T-cell (primary cell): ENCODE results near the gene PCIF1. TPM values are rescaled to one million over a fixed set of nuclear protein-coding genes. Genes with fewer than 3 reads are reported as not detected.
"Not testable (repeated sequence)": the region's sequence is repeated elsewhere in the genome, so short reads cannot be mapped to it uniquely, and the experiment has no call there.

ENCODE experiments used
- ATAC-seq, 4 experiments: fragments of 200-7000 bp in 3 of 4; fragments of 150-1000 bp in 1 of 4; cut with Tn5 transposase; replicated peaks in 1 of 4; 1 replicate in 3 of 4; 2 replicates in 1 of 4; pipeline ENCODE4 v1.10.0; 2021; ENCODE audit warnings: moderate library complexity in 3 of 4, mild to moderate bottlenecking in 2 of 4, moderate number of reproducible peaks in 1 of 4
- CTCF ChIA-PET, 2 donors: fragments of 300-600 bp; sonication (Branson Sonifier 250); formaldehyde crosslinking; loops; one replicate each; lab custom pipeline; 2022; ENCODE audit warnings: antibody characterized with exemption in 2 of 2; lab: Charles Lee
- POLR2A ChIA-PET, 2 donors: fragments of 300-600 bp; sonication (Branson Sonifier 250); formaldehyde crosslinking; loops; one replicate each; lab custom pipeline; 2022; ENCODE audit warnings: antibody characterized with exemption in 2 of 2; lab: Charles Lee
- DNase-seq, 35 experiments: peaks; one replicate each; pipeline versions ENCODE4 v3.0.0 to v3.0.0-alpha.2; 2013 to 2023
- H3K27ac ChIP-seq: one replicate; pipeline ENCODE4 v1.5.1; 2013; ENCODE audit warnings: low read length
- H3K27me3 ChIP-seq, 2 experiments: replicated peaks in 1 of 2; 1 replicate in 1 of 2; 2 replicates in 1 of 2; pipeline versions ENCODE4 v1.6.1 to v1.7.0; 2013; ENCODE audit warnings: low read length in 1 of 2, mixed read lengths in 1 of 2; ENCODE audit not compliant: control insufficient read depth in 2 of 2, insufficient read depth in 2 of 2; ENCODE audit errors: extremely low read depth in 1 of 2
- H3K36me3 ChIP-seq, 2 donors: 1 replicate in 1 of 2; 2 replicates in 1 of 2; pipeline versions ENCODE4 v1.6.1 to v1.7.0; 2013; ENCODE audit warnings: low read length in 1 of 2; ENCODE audit not compliant: control insufficient read depth in 2 of 2, insufficient read depth in 1 of 2; ENCODE audit errors: extremely low read depth in 1 of 2
- H3K4me1 ChIP-seq, 2 experiments: 1 replicate in 1 of 2; 2 replicates in 1 of 2; pipeline versions ENCODE4 v1.6.1 to v1.7.0; 2013; ENCODE audit warnings: low read length in 2 of 2, mixed read lengths in 1 of 2; ENCODE audit not compliant: insufficient read depth in 2 of 2, control insufficient read depth in 1 of 2; ENCODE audit errors: extremely low read depth in 1 of 2
- H3K4me3 ChIP-seq, 2 donors: 1 replicate in 1 of 2; 2 replicates in 1 of 2; pipeline versions ENCODE4 v1.5.1 to v1.7.0; 2013; ENCODE audit warnings: mild to moderate bottlenecking in 2 of 2, low read length in 1 of 2, moderate library complexity in 1 of 2; ENCODE audit not compliant: control insufficient read depth in 1 of 2; ENCODE audit errors: extremely low read depth in 1 of 2
- H3K9me3 ChIP-seq: 2 replicates; pipeline ENCODE4 v1.7.0; 2013
- H3K27ac Mint-ChIP-seq, 2 donors: one replicate each; pipeline ENCODE4 v1.8.0; 2020 to 2021; ENCODE audit warnings: mild to moderate bottlenecking in 2 of 2, mixed read lengths in 2 of 2
- H3K27me3 Mint-ChIP-seq, 2 donors: one replicate each; pipeline ENCODE4 v1.8.0; 2021 to 2022; ENCODE audit warnings: mixed read lengths in 2 of 2
- H3K36me3 Mint-ChIP-seq: one replicate; pipeline ENCODE4 v1.8.0; 2021; ENCODE audit warnings: mixed read lengths
- H3K4me1 Mint-ChIP-seq, 3 donors: one replicate each; pipeline ENCODE4 v1.8.0; 2020 to 2022; ENCODE audit warnings: mixed read lengths in 3 of 3, mild to moderate bottlenecking in 1 of 3
- H3K4me3 Mint-ChIP-seq, 3 donors: one replicate each; pipeline ENCODE4 v1.8.0; 2020 to 2022; ENCODE audit warnings: mild to moderate bottlenecking in 3 of 3, mixed read lengths in 3 of 3, moderate library complexity in 3 of 3
- H3K9me3 Mint-ChIP-seq, 3 donors: one replicate each; pipeline ENCODE4 v1.8.0; 2020 to 2022; ENCODE audit warnings: mixed read lengths in 3 of 3
- WGBS: methylation state at CpG from one replicate; pipeline ENCODE4 v1.1.5; 2013; ENCODE audit warnings: missing lambda C conversion rate; ENCODE audit not compliant: insufficient coverage; 5-methylcytosine and 5-hydroxymethylcytosine counted together
- total RNA-seq, 35 experiments: library from RNA in 6 of 35; stranded (reverse) in 6 of 35; fragments of 120-200 nt in 1 of 35; gene quantifications; one replicate each; pipeline versions ENCODE4 v1.2.1 to v1.2.4 and lab custom pipeline; 2013 to 2026

The PCIF1 gene
- total RNA-seq, 5 donors from 2014 or later (not counting 1 experiment from before 2014, with no cell fraction given), result 74.4 to 78.7 (median 74.6) TPM

DNA sequence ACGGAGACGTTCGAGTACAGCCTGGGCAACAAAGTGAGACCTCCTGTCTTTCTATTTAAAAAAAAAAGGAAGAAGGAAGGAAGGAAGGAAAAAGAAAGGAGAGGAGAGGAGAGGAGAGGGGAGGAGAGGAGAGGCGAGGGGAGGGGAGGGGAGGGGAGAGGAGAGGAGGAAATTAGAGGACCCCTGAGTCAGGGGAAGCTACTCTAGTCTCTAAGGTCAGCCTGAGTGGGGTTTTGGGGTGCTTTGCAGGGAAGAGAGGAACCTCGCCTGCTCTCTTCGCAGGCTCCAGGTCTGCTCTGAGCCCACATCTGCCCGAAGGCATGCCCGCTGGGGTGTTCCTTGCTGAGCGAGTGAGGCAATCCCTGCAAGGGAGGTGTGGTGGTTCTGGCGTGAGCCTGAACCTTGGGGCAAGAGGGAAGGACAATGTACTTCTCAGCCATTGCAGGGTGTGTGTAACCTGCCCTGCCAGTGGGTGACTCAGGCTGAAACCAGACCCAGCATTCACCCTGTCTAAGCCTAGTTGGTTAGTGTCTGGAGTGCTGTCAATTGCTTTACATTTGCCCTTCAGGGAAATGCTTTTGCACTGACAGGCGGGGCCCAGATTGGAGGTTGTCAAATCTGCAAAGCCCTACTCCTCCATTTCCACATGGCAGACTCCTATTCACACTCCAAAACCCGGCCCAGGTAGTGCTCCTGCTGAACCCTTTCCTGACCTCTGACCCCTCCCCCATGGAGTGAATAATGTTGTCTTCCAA, 58.9 kb downstream of the PCIF1 start:
- 94% methylated on average over 7 of the region's 12 CpGs for WGBS
- H3K27ac Mint-ChIP-seq, result no peak overlapping the region
- no peak for ATAC-seq

GRCh38 chr20:45994761-45995493, 60.4 kb downstream of the PCIF1 start:
- Mint-ChIP-seq H3K9me3 (no peaks in the 10 kb centered on the region), H3K4me1 (peaks cover 42 to 44% (median 42%) of the 10 kb centered on the region in 3 donors), H3K27ac (no peak overlapping the region), H3K4me3 (no peak overlapping the region), H3K27me3 (no peaks in the 10 kb centered on the region), H3K36me3 (no peaks in the 10 kb centered on the region)
- Histone ChIP-seq H3K27ac (no peak overlapping the region), H3K9me3 (no peaks in the 10 kb centered on the region), H3K27me3 (peaks cover 0 to 36% of the 10 kb centered on the region in 2 experiments), H3K4me1 (peaks cover 30 to 40% of the 10 kb centered on the region in 2 experiments), H3K36me3 (no peaks in the 10 kb centered on the region), H3K4me3 (no peak overlapping the region)
- ATAC-seq (no peak), DNase-seq (no peak)
- 91% methylated on average over 5 of the region's 9 CpGs for WGBS
- CTCF ChIA-PET, result interaction anchor here in 1 of 2 donors (0.9 kb wide), 2 partner anchors 15 to 27 kb away, joined by 3 read pairs; no protein-coding TSS in a partner anchor
- POLR2A ChIA-PET, result interaction anchor here in 1 of 2 donors (0.7 kb wide), 1 partner anchor 201 kb away, joined by 3 read pairs; no protein-coding TSS in a partner anchor

More for the DNA sequence above, 58.9 kb downstream of the PCIF1 start:
- Histone ChIP-seq H3K27ac (no peak overlapping the region), H3K4me1 (peaks cover 16 to 25% of the 10 kb centered on the region in 2 experiments), H3K4me3 (no peak overlapping the region), H3K36me3 (no peaks in the 10 kb centered on the region), H3K9me3 (no peaks in the 10 kb centered on the region), H3K27me3 (peaks cover 0 to 38% of the 10 kb centered on the region in 2 experiments)
- no peaks in the 10 kb centered on the region for H3K9me3 Mint-ChIP-seq
- H3K36me3 Mint-ChIP-seq, result no peaks in the 10 kb centered on the region
- no peak for DNase-seq
- H3K27me3 Mint-ChIP-seq, result peaks cover 0 to 2% of the 10 kb centered on the region in 2 donors
- POLR2A ChIA-PET, result no interaction called here
- H3K4me3 Mint-ChIP-seq, result no peak overlapping the region
- peaks cover 26 to 29% (median 27%) of the 10 kb centered on the region in 3 donors for H3K4me1 Mint-ChIP-seq
- CTCF ChIA-PET, result no interaction called here

DNA sequence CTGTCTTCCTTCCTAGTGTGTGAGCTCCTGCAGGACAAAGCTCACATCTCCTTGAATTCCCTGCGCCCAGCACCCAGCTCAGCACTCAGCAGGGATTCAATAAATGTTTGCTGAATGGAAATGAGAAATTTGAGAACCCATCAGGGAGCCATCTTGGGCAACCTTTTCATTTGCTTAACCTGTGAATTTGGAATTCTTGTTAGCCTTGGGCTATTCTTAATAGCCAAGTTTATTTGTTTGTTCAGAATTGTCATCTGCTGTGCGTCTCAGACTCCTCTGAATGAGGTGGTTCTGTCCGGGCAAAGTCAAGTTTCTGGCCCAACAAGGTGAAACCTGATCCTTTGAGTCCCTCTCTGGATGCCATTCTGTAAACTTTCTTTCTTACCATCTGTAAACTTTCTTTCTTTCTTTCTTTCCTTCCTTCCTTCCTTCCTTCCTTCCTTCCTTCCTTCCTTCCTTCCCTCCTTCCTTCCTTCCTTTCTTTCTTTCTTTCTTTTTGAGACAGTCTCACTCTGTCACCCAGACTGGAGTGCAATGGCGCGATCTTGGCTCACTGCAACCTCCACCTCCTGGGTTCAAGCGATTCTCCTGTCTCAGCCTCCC, 61.1 kb downstream of the PCIF1 start:
- CTCF ChIA-PET, result interaction anchor here in 1 of 2 donors (0.9 kb wide), 1 partner anchor 27 kb away, joined by 3 read pairs; no protein-coding TSS in a partner anchor
- H3K4me3 Mint-ChIP-seq, H3K27me3 Mint-ChIP-seq, H3K9me3 Mint-ChIP-seq, H3K9me3 ChIP-seq, H3K36me3 ChIP-seq, H3K4me3 ChIP-seq, H3K27ac ChIP-seq, H3K36me3 Mint-ChIP-seq, ATAC-seq, DNase-seq, H3K27ac Mint-ChIP-seq: not testable (repeated sequence)
- Histone ChIP-seq H3K4me1 (peaks cover 37 to 47% of the 10 kb centered on the region in 2 experiments), H3K27me3 (peaks cover 0 to 36% of the 10 kb centered on the region in 2 experiments)
- peaks cover 48 to 51% (median 49%) of the 10 kb centered on the region in 3 donors for H3K4me1 Mint-ChIP-seq
- POLR2A ChIA-PET, result interaction anchor here in 1 of 2 donors (0.7 kb wide), 1 partner anchor 202 kb away, joined by 3 read pairs; no protein-coding TSS in a partner anchor
- 92% methylated on average over 5 of the region's 6 CpGs for WGBS

- peak overlapping the region in 1 of 2 donors; percentile 13 for H3K27ac Mint-ChIP-seq
- no peaks in the 10 kb centered on the region for H3K9me3 Mint-ChIP-seq
- no peak for ATAC-seq
- Histone ChIP-seq H3K4me3 (no peak overlapping the region), H3K9me3 (no peaks in the 10 kb centered on the region), H3K27ac (no peak overlapping the region), H3K36me3 (no peaks in the 10 kb centered on the region), H3K4me1 (peaks cover 49 to 59% of the 10 kb centered on the region in 2 experiments), H3K27me3 (peaks cover 0 to 31% of the 10 kb centered on the region in 2 experiments)
- peak overlapping the region in 1 of 3 donors; percentile 59 for H3K4me3 Mint-ChIP-seq
- no peaks in the 10 kb centered on the region for H3K36me3 Mint-ChIP-seq
- DNase-seq, result no peak
- ChIA-PET POLR2A (interaction anchor here in 1 of 2 donors (0.6 kb wide), 1 partner anchor 8 kb away, joined by 8 read pairs; no protein-coding TSS in a partner anchor), CTCF (no interaction called here)
- peaks cover 60 to 66% (median 63%) of the 10 kb centered on the region in 3 donors for H3K4me1 Mint-ChIP-seq
- WGBS, result 78% methylated on average over 3 of the region's 3 CpGs
- H3K27me3 Mint-ChIP-seq, result no peaks in the 10 kb centered on the region
Measured at GRCh38 chr20:45997187-45997586, 62.7 kb downstream of the PCIF1 start.

Other genes with a start within 250 kb of the PCIF1 start
- not detected for gene WFDC13, start 232.6 kb upstream of the PCIF1 start, total RNA-seq
- gene WFDC10B, start 229.7 kb upstream of the PCIF1 start, total RNA-seq, result not detected
- not detected for gene SPINT4, start 212.3 kb upstream of the PCIF1 start, total RNA-seq
- not detected for gene WFDC3, start 142.8 kb upstream of the PCIF1 start, total RNA-seq
- gene DNTTIP1, start 142.7 kb upstream of the PCIF1 start, total RNA-seq, result 10 to 100 TPM; 14.7 to 25.3 (median 20.5) TPM
- gene UBE2C, start 122.0 kb upstream of the PCIF1 start, total RNA-seq, result 1 to 10 TPM in 3 of 5 donors, under 1 TPM in 2; 0.44 to 2.4 (median 1.2) TPM
- gene TNNC2, start 107.4 kb upstream of the PCIF1 start, total RNA-seq, result 1 to 10 TPM in 1 of 5 donors, under 1 TPM in 3, not detected in 1; 0.41 to 1.3 (median 0.70) TPM
- 1 to 10 TPM; 1.1 to 3.5 (median 2.1) TPM for gene SNX21, start 100.9 kb upstream of the PCIF1 start, total RNA-seq
- 10 to 100 TPM; 20.4 to 33.9 (median 32.0) TPM for gene ACOT8, start 77.3 kb upstream of the PCIF1 start, total RNA-seq
- 1 to 10 TPM; 1.4 to 7.5 (median 5.6) TPM for gene ZSWIM3, start 77.1 kb upstream of the PCIF1 start, total RNA-seq
- gene ZSWIM1, start 53.5 kb upstream of the PCIF1 start, total RNA-seq, result 10 to 100 TPM in 3 of 5 donors, 1 to 10 TPM in 2; 8.3 to 17.2 (median 14.6) TPM
- gene SPATA25, start 47.1 kb upstream of the PCIF1 start, total RNA-seq, result 1 to 10 TPM in 4 of 5 donors, under 1 TPM in 1; 0.68 to 4.6 (median 3.6) TPM
- gene NEURL2, start 43.5 kb upstream of the PCIF1 start, total RNA-seq, result 1 to 10 TPM; 3.1 to 6.9 (median 6.1) TPM
- 100 to 1,000 TPM in 1 of 5 donors, 10 to 100 TPM in 4; 55.5 to 101 (median 85.1) TPM for gene CTSA, start 43.3 kb upstream of the PCIF1 start, total RNA-seq
- gene PLTP, start 22.5 kb upstream of the PCIF1 start, total RNA-seq, result 1 to 10 TPM in 3 of 5 donors, under 1 TPM in 1, not detected in 1; 0.35 to 1.7 (median 1.4) TPM
- 100 to 1,000 TPM in 1 of 5 donors, 10 to 100 TPM in 4; 58.6 to 106 (median 68.3) TPM for gene ZNF335, start 37.5 kb downstream of the PCIF1 start, total RNA-seq
- gene MMP9, start 74.2 kb downstream of the PCIF1 start, total RNA-seq, result 1 to 10 TPM in 2 of 5 donors, under 1 TPM in 3; 0.15 to 3.4 (median 0.47) TPM
- under 1 TPM in 1 of 5 donors, not detected in 4; 0.05 TPM for gene SLC12A5, start 94.5 kb downstream of the PCIF1 start, total RNA-seq
- 10 to 100 TPM; 21.0 to 43.1 (median 39.7) TPM for gene NCOA5, start 155.3 kb downstream of the PCIF1 start, total RNA-seq
- 1 to 10 TPM; 1.5 to 9.6 (median 5.9) TPM for gene CD40, start 183.6 kb downstream of the PCIF1 start, total RNA-seq